HepG2 (cell line): ENCODE data around the gene LRBA.

ENCODE experiments used
- CTCF ChIP-seq: sonication (generic); formaldehyde crosslinking; IDR thresholded peaks from 2 replicates; pipeline ENCODE4 v1.5.0; 2020; ENCODE audit warnings: mild to moderate bottlenecking, missing genetic modification reagents, moderate library complexity
- EZH2 ChIP-seq: conservative IDR thresholded peaks from 2 replicates; pipeline ENCODE4 v1.6.1; 2012; ENCODE audit warnings: mild to moderate bottlenecking, low read depth, low read length, moderate library complexity
- JUND ChIP-seq: sonication (generic); formaldehyde crosslinking; IDR thresholded peaks from 2 replicates; pipeline ENCODE4 v1.8.0; 2022; ENCODE audit warnings: mild to moderate bottlenecking, missing genetic modification reagents
- PCBP1 ChIP-seq: fragments of 200-400 bp; formaldehyde crosslinking; IDR thresholded peaks from 2 replicates; pipeline ENCODE4 v1.6.1; 2017; ENCODE audit warnings: mild to moderate bottlenecking, low read depth, low read length, borderline replicate concordance

GRCh38 chr4:151052785-151053184 is 37.7 kb upstream of the LRBA start:
- no peak for TF ChIP-seq PCBP1
- no peak for TF ChIP-seq EZH2
- TF ChIP-seq JUND (CRISPR knock-in tag) = no peak
- TF ChIP-seq CTCF (CRISPR knock-in tag) = no peak
